GM08714 (cell line): ENCODE results near the gene FOCAD.

Experiments
- H3K4me3 ChIP-seq: fragments of 200-500 bp; sonication (Bioruptor generic); 2 replicates; pipeline ENCODE4 v1.5.1; 2014; ENCODE audit warnings: mild to moderate bottlenecking, low read length, inconsistent platforms
- ZNF274 ChIP-seq: IDR thresholded peaks from 2 replicates; pipeline ENCODE4 v1.6.1; 2012; ENCODE audit warnings: mild to moderate bottlenecking, low read depth, low read length

Gene FOCAD

DNA sequence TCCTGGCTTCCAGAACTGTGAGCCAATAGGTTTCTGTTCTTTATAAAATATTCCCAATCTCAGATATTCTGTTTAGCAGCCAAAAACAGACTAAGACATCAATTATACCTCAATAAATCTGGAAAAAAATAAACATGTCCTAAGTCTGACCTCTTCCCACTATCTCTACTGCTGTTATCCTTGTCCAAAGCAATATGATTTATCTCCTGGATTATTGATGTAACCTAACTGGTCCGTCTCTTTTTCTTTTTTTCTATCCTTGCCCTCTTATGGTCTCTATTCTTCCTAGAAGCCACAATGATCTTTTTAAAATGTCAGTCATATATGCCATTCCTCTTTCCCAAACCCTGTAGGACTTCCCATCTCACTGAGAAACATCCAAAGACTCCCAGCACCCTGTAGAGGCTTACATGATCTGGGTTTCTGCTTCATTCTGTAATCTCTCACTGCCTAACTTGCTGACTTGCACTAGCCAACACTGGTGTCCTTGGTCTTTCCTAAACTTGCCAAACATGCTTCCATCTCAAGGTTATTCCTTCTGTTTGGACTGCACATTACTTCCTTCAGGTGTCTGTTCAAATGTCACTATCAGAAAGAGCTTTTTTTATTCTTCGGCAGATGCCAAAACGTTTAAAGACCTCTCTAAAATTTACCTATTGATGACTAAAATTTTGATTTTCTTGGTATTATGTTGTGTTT, 13.1 kb downstream of the FOCAD start:
- no peak overlapping the region for H3K4me3 ChIP-seq
- no peak for TF ChIP-seq ZNF274

DNA sequence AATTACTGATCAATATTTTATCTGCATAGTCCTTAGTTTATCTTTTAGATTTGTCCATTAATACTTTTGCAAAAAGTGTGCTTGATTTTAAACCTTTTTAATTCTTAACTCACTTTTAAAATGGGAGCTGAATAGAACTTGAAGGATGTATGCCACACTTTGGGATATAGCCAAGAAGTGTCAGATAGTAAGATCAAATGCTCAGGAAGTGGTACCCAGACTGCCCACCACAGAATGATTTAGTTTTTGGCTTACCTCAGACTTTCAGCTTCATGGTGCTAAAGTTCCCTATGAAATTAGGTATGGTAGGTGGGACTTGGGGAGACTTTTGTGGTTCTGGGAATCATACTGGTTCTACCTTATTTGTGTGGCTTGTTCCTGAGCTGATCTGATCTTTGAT, 14.7 kb downstream of the FOCAD start:
- no peak overlapping the region for H3K4me3 ChIP-seq
- no peak for TF ChIP-seq ZNF274

DNA sequence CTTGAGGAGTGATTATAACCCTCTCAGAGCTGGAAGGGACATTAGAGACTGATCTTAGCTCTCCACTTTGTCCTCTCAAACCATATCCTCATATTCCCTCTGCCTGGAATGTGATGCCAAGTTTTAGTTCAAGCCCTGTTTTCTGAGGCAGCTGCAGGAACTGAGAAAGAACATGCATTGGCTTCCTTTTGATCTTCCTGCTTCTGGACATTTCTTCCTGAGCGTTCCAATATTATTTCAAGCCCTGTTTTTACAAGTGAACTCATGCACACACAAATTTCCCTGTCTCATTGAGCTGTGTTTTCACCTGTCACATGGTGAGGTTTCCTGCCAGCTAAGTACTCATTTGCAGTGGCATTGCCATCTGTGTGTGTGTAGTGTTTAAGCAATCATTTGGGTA, 17.0 kb downstream of the FOCAD start:
- no peak for TF ChIP-seq ZNF274
- H3K4me3 ChIP-seq = no peak overlapping the region

DNA sequence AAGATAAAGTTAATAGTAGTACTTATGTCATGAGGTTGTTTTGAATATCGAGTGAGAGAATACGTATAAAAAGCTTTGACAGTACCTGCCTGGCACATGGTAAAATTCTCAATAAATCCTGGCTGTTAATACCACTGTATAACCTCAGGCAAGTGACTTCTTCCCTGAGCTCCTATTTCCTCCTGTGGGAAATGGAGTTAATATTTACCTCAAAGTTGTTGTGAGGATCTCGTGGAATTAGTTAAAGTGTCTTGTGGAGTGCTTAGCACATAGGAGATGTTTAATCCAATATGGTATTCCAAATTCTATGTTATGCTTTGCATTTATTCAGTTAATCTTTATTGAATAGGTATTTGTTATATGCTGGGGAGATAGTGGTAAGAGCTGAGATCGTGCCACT, 18.5 kb downstream of the FOCAD start:
- H3K4me3 ChIP-seq = no peak overlapping the region
- TF ChIP-seq ZNF274 = no peak

DNA sequence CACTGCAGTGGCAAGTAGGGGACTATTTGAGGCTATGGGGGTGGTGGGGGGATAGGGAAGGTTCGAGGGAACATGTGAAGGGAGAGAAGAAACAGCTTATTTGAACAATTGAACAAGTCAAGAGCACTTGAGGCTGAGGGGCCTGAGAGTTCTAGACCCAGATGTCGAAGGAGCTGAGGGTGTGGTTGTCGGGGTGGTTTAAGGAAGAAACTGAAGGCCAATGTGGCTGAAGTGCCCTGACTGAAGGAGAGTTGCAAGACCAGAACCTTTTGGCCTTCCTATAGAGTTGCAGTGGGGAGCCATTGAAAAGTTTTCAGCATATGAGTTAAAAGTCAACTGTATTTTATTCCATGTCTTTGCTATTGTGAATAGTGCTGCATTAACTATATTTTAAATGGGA, 19.1 kb downstream of the FOCAD start:
- no peak overlapping the region for H3K4me3 ChIP-seq
- TF ChIP-seq ZNF274 = no peak

DNA sequence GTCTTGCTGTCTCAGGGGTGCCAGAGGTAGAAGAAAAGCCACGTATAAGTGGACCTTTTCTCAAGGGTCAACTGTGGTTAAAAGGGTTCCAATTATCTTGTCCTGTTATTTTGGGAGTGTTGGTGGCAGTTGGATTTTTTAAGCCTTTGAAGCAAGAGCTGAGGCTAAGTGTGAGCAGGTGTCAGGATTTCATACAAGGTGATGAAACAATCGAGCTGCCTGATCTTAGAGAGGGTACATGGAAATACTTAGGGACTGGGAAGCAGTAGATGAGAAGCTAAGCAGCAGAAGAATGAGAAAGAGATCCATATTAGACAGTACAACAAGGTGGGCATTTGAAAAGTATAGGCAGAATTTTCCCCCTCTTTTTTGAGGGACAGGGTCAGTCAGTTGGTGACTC, 23.6 kb downstream of the FOCAD start:
- TF ChIP-seq ZNF274 = no peak

DNA sequence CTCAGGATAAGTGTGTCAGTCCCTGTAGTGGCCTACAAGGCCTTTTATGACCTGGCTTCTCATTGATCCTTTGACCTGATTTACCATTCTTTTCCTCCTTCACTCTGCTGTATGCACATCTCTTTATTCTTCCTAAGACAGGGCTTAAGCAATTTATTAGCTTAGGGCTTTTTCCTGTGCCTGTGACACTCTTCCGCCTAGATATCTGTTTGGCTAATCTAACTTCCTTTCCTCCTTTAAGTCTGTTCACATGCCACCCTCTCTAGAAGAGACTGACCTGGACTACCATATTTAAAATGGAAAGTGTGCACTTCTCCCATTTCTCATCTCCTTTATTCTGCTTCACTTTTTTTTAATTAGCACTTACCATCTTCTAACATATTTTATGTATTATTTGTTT, 29.1 kb downstream of the FOCAD start:
- H3K4me3 ChIP-seq = no peak overlapping the region
- no peak for TF ChIP-seq ZNF274

More for the DNA sequence above, 23.6 kb downstream of the FOCAD start:
- no peak overlapping the region for H3K4me3 ChIP-seq

DNA sequence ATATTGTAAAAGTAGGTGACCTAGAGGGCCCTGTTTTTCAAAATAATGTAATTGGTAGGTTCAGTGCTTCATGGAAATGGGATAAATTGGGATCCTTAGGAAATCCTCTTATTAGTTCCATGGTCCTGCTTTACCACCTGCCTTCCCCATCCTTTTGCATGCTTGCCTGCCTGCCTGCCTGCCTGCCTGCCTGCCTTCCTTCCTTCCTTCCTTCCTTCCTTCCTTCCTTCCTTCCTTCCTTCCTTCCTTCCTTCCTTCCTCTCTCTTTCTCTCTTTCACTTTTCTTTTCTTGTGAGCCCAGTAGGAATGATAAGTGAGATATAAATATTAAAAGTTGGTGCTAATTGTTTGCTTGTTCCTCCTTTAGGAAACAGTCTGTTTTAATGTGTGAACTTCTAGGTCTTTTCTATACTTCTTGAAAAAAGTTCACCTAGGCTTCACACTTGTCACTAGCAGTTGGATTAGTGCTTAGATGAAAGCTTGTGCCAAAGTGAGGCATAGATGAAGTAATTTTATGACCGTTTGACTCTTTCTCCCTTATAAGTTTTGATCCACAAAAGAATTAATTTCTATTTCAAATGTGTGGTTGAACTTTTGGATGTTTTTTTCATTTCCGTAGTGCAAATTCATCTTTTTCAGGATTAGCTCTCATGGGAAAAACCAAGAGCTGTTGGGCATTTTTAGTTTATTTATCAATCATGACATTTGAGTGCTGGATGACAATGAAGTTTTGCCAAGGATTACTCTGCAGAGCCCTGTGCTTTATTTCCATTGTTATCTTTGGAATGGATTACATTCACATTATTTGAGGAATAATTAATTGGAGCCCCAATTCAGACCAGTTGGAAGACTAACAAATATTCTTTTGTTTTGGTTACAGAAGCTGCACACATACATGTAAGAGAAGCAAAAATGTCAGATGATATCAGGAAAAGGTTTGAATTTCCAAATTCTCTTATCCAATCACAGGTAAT, 30.7 kb downstream of the FOCAD start:
- TF ChIP-seq ZNF274 = no peak
- no peak overlapping the region for H3K4me3 ChIP-seq

DNA sequence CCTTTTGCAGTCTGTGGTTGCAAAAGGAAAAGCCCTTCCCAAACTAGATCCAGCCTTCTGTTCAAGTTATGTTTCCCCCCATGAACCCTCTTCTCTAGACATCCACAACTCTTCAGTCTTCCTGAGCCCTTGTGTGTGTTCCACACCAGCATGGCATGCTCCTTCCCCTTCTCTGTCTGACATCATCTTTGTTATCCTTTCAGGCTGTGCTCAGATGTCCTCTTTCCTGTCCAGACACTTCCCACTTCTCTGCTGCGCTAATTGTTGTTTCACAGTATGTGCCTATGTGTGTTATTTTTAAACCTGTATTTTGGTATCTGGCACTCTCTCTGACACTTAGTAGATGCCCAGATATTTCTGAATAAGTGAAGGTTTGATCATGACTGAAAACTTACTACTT, 38.2 kb downstream of the FOCAD start:
- TF ChIP-seq ZNF274 = no peak
- H3K4me3 ChIP-seq = no peak overlapping the region

DNA sequence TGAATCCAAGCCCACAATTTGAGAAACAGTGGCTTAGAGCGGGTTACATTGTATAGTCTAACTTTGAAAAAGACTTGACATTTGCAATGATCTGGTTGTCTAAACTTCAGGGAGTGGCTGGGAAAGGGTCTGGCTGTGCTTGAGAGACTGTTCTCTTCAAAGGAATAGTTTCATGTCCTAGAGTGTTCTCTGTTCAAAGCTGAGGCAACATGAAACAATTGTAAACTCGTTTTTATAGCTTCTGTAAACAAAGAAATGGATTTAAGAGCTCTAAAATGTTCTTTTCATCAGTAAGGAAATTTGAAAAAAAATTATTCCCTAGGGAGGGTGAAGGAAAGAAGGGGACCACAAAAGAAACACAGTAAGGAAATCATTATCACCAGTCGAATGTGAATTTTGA, 41.6 kb downstream of the FOCAD start:
- no peak overlapping the region for H3K4me3 ChIP-seq
- no peak for TF ChIP-seq ZNF274

DNA sequence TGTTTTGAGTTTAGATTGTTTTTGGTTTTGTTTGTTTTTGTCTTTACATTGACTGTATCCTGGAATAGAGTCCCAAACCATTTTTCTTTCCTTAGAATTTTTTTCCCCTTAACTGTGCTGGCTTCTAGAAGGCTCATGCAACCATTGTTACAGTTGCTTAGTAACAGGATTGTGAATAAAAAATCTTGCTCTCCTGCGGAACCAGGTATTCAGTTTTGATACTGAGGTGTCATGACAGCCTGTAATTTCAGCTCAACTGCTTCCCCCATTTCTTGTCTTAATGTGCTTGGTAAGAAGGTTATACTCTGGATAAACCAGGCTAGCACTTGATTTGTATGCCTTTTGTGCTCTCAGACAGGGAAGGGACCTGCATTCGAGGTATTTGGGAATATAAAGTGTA, 42.1 kb downstream of the FOCAD start:
- no peak overlapping the region for H3K4me3 ChIP-seq
- TF ChIP-seq ZNF274 = no peak

DNA sequence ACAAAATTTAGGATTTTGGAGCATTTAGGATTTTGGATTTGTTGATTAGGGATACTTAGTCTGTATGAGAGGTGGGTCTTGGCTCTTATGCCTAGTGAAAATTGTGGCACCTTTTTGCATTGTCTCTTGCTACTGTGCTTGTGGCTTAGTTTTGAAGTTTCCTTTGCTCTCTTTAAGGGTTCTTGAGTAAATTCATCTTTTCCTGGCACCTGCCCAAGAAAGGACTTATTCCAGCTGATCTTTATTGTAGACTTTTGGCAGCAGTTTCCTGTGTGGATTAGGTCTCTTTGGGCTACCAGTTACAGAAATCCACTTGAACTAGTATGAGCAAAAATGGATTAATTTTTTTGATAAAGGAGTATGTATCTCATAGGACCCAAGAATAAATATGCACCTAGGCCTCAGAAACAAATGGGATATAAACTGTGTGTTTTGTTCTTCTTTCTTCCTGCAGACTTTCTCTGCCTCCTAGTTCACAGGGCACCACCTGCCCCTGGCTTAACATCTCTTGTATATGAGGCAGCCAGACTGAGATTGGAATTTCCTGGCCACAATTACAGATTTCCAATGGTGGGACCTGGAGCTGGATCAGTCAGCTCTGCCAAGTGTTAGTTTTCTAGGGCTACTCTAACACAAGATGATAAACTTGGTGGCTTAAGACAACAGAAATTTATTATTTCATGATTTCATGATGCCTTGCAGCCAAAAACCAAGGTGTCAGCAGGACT, 44.6 kb downstream of the FOCAD start:
- no peak for TF ChIP-seq ZNF274
- H3K4me3 ChIP-seq = no peak overlapping the region

DNA sequence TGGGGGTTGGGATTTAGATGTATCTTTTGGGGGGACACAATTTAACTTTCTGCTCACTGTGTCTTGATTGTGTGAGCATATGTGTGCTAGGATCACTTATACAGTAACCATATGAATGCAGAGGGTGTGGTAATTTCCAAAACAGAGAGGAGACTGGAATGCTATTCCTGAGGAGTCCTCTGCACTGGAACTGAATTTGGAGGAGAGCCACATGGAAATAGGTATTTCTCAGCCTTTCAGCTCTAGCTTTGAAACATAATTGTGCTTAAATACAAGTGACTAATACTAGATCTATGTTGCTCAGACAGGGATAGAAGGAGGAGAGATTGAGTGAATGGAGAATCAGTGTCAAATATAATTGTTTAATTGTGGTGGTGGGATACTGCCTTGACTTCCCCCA, 45.5 kb downstream of the FOCAD start:
- no peak for TF ChIP-seq ZNF274
- no peak overlapping the region for H3K4me3 ChIP-seq

DNA sequence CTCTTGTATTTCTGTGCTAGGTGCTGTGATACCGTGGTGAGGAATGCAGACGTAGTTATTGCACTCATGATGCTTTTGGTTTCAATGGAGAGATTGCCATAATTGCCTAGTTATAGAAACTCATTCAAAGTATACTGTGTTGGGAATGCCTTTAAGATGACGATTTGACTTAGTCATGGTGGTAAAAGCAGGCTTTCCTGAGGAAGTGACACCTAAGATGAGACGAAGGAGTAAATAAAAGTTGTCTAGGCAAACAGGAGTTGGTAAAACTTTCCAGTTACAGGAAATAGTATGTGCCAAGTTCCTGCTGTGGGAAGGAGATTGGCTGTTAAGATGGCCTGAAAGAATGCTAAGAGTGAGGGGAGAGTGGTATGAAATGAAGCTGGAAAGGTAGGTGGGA, 48.1 kb downstream of the FOCAD start:
- no peak for TF ChIP-seq ZNF274
- no peak overlapping the region for H3K4me3 ChIP-seq
